DND-41 (cell line): ENCODE measurements around the gene PRICKLE3.

Experiments used
- ATAC-seq: fragments of 200-7000 bp; cut with Tn5 transposase; 3 replicates; pipeline ENCODE4 v1.9.1; 2021; ENCODE audit warnings: low read depth; ENCODE audit not compliant: insufficient read depth
- DNase-seq: peaks from one replicate; pipeline ENCODE4 v3.0.0-alpha.2; 2020
- H2AFZ ChIP-seq: 2 replicates; pipeline ENCODE4 v1.6.0; 2012; ENCODE audit warnings: low read depth, low read length
- H3K27ac ChIP-seq: 2 replicates; pipeline ENCODE4 v1.5.1; 2012; ENCODE audit warnings: low read length, inconsistent platforms
- H3K27me3 ChIP-seq: fragments of 200-600 bp; sonication (generic); 2 replicates; pipeline ENCODE4 v1.6.0; 2012; ENCODE audit warnings: low read length, mild to moderate bottlenecking, inconsistent platforms; ENCODE audit not compliant: insufficient read depth, poor library complexity
- H3K36me3 ChIP-seq: 2 replicates; pipeline ENCODE4 v1.5.1; 2012; ENCODE audit warnings: low read length, inconsistent platforms; ENCODE audit not compliant: insufficient read depth
- H3K4me1 ChIP-seq: 2 replicates; pipeline ENCODE4 v1.5.1; 2012; ENCODE audit warnings: mild to moderate bottlenecking, low read length; ENCODE audit not compliant: insufficient read depth
- H3K4me2 ChIP-seq: 2 replicates; pipeline ENCODE4 v1.6.0; 2012; ENCODE audit warnings: mild to moderate bottlenecking, moderate library complexity, low read length, inconsistent platforms; ENCODE audit not compliant: insufficient read depth
- H3K4me3 ChIP-seq, 2 experiments: fragments of 200-600 bp in 1 of 2; shearing (Covaris generic) in 1 of 2; 2 replicates each; pipeline ENCODE4 v1.5.1; 2012 to 2016; ENCODE audit warnings: inconsistent platforms in 2 of 2, low read length in 2 of 2, mild to moderate bottlenecking in 2 of 2, low read depth in 1 of 2, moderate library complexity in 1 of 2
- H3K79me2 ChIP-seq: 2 replicates; pipeline ENCODE4 v1.6.0; 2012; ENCODE audit warnings: low read length, inconsistent platforms; ENCODE audit not compliant: insufficient read depth
- H3K9ac ChIP-seq: 2 replicates; pipeline ENCODE4 v1.6.0; 2012; ENCODE audit warnings: low read depth, mild to moderate bottlenecking, inconsistent platforms, low read length, moderate library complexity
- H3K9me3 ChIP-seq: 2 replicates; pipeline ENCODE4 v1.5.1; 2012; ENCODE audit warnings: low read length, moderate library complexity, mild to moderate bottlenecking, inconsistent platforms; ENCODE audit not compliant: insufficient read depth, severe bottlenecking
- H4K20me1 ChIP-seq: 2 replicates; pipeline ENCODE4 v1.6.0; 2012; ENCODE audit warnings: low read length; ENCODE audit not compliant: insufficient read depth
- EZH2 ChIP-seq: IDR thresholded peaks from 3 replicates; pipeline ENCODE4 v1.6.1; 2012; ENCODE audit warnings: borderline replicate concordance, low read depth, mild to moderate bottlenecking, moderate library complexity, low read length, inconsistent platforms; ENCODE audit not compliant: severe bottlenecking
- TF ChIP-seq, protein P1 (sequence below): IDR thresholded peaks from 2 replicates; pipeline ENCODE4 v1.5.1; 2012; ENCODE audit warnings: borderline replicate concordance, low read length, moderate library complexity, mild to moderate bottlenecking; ENCODE audit not compliant: poor library complexity, severe bottlenecking; ENCODE audit errors: extremely low read depth

The PRICKLE3 gene

DNA sequence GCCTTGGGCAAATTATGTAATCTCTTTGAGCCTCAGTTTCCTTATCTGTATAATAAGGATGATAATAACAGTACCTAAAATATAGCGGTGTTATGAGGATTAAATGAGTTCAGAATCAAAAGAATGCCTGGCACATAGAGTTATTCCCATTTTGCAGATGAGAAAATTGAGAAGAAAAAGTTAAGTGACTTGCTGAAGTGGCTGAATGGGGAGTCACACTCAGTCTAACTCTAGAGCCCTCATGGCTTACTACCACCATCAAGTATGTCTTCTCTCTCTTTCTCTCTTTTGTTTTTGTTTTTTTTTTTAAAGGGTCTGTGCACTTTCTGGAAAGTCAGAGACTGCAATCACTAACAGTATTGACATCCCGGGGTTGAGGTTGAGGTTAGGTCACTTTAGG, 46.4 kb upstream of the PRICKLE3 start:
- H3K36me3 ChIP-seq: no peaks in the 10 kb centered on the region
- H4K20me1 ChIP-seq: no peaks in the 10 kb centered on the region
- ATAC-seq (no peak), DNase-seq (no peak)
- H3K4me1 ChIP-seq: peaks cover 20% of the 10 kb centered on the region
- peaks cover 12% of the 10 kb centered on the region for H3K79me2 ChIP-seq
- no peak overlapping the region for H3K4me3 ChIP-seq
- no peak for TF ChIP-seq EZH2
- TF ChIP-seq, protein P1, sequence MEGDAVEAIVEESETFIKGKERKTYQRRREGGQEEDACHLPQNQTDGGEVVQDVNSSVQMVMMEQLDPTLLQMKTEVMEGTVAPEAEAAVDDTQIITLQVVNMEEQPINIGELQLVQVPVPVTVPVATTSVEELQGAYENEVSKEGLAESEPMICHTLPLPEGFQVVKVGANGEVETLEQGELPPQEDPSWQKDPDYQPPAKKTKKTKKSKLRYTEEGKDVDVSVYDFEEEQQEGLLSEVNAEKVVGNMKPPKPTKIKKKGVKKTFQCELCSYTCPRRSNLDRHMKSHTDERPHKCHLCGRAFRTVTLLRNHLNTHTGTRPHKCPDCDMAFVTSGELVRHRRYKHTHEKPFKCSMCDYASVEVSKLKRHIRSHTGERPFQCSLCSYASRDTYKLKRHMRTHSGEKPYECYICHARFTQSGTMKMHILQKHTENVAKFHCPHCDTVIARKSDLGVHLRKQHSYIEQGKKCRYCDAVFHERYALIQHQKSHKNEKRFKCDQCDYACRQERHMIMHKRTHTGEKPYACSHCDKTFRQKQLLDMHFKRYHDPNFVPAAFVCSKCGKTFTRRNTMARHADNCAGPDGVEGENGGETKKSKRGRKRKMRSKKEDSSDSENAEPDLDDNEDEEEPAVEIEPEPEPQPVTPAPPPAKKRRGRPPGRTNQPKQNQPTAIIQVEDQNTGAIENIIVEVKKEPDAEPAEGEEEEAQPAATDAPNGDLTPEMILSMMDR: no peak
- H2AFZ ChIP-seq: no peak overlapping the region
- no peak overlapping the region for H3K4me2 ChIP-seq
- no peak overlapping the region for H3K9ac ChIP-seq
- no peaks in the 10 kb centered on the region for H3K9me3 ChIP-seq
- no peaks in the 10 kb centered on the region for H3K27me3 ChIP-seq
- no peak overlapping the region for H3K27ac ChIP-seq

DNA sequence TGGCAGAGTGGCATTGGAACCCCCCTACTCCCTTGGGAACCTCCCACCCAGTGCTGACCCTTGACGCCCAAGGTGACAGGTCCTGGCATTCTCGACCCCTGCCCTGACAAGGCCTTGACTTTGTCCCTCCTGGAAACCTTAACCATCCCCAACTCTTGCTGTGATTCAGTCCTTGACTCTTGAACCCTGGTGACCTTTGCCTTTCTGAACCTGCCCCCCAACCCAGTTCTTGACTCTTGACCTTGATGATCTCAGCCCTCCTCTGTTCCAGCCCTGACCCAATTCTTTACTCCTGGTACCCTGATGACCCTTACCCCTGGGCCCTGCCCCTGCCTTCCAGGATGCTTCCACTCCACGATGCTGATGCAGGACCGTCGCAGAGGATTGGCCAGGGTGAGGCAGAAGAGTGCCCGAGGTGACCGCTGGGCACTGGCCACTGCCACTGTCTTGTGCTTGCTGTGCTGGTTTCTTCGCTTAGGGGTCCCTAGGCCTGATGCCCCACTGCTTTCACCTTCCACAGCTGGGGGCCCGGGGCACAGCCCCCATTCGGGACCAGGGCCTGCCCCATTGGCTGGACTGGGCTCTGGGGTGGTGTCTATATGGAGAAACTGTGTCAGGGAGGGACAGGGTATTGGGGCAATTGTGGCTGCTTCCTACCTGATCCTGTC, 45.3 kb upstream of the PRICKLE3 start:
- Histone ChIP-seq H3K9me3 (no peaks in the 10 kb centered on the region), H3K79me2 (peaks cover 6% of the 10 kb centered on the region), H3K27me3 (no peaks in the 10 kb centered on the region), H3K4me3 (no peak overlapping the region), H3K36me3 (no peaks in the 10 kb centered on the region), H3K4me2 (no peak overlapping the region), H3K9ac (no peak overlapping the region), H3K27ac (no peak overlapping the region), H4K20me1 (no peaks in the 10 kb centered on the region), H2AFZ (no peak overlapping the region), H3K4me1 (peaks cover 13% of the 10 kb centered on the region)
- TF ChIP-seq, protein P1: no peak
- no peak for TF ChIP-seq EZH2
- no peak for DNase-seq
- ATAC-seq: no peak

DNA sequence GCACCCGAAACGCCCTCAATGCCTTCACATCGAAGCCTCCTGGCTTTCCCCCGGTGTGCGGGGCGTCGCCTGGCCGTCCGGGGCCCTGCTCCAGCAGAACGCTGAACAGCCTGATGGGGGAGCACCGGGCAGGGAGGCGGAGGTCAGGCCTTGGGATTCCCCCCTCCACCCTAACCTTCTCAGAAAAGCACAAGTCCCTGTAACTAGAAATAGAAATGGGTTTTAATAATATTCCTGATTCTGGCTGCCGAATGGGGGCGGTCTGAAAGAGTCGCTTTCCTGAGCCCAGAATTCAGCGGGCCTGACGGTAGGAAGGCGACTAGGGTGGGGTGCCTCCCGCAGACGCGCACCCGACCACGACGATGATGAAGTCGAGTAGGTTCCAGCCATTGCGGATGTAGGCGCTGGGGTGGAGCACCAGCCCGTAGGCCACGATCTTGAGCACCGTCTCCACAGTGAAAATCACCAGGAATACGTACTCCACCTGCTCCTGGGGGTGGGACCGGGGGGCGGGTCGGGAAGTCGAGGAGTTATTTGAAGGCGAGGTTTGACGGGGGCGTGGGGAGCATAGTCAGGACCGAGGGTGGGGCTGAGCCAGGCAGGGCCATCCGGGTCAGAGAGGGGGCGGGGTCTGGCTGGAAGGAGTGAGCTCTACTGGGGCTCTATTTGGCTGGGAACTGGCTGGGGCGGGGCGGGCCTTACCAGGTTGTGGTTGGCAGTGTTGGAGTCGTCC, 44.5 kb upstream of the PRICKLE3 start:
- Histone ChIP-seq H3K9ac (no peak overlapping the region), H3K27ac (no peak overlapping the region), H3K27me3 (no peaks in the 10 kb centered on the region), H3K79me2 (peaks cover under 1% of the 10 kb centered on the region), H3K36me3 (no peaks in the 10 kb centered on the region), H3K4me2 (no peak overlapping the region), H4K20me1 (no peaks in the 10 kb centered on the region), H3K4me1 (peaks cover 5% of the 10 kb centered on the region; the same call in 1 of the 2 replicates), H2AFZ (no peak overlapping the region), H3K9me3 (no peaks in the 10 kb centered on the region), H3K4me3 (no peak overlapping the region)
- no peak for ATAC-seq
- DNase-seq: no peak
- TF ChIP-seq, protein P1: no peak
- TF ChIP-seq EZH2: no peak
